ENCODE data around the gene GARNL3.

The GARNL3 gene

DNA sequence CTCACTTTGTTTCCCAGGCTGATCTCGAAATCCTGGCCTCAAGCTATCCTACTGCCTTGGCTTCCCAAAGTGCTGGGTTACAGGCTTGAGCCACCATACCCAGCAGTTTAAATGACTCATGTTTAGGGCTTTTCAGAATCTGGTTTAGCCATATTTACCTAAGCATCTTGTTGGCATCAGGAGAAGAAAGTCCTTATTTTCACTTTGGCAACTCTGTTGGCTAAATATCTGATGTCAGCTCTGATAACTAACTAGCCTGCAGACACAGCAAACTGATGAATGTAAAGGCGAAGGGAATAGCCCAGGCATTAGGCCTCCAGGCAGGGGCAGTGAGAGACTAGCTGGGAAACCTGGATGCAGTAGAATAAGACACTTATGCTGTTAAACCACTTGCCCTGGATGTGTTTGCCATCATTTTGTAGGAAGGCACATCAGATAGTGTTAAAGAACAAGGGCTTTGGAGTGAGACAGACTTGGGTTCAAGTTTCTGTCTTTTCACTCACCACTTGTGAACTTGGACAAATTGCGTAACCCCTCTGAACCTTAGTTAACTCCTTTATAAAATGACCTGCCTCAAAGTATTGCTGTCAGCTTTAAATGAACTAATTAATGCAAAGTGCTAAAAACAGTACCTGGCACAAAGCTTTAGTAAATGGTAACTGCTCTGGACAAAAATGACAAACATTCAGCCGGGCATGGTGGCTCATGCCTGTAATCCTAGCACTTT, 34.7 kb upstream of the GARNL3 start:
- TF ChIP-seq TAF1 (IDR thresholded peaks at IDR 0.05; ENCODE audit: borderline replicate concordance, insufficient read depth, low read length) (no peak), POLR2AphosphoS5 (IDR thresholded peaks at IDR 0.05; ENCODE audit: low read depth, low read length) (no peak), FOXP2 (optimal IDR thresholded peaks at IDR 0.05; ENCODE audit: borderline replicate concordance, extremely low read depth, extremely low read length, insufficient read depth) (no peak), SIN3A (IDR thresholded peaks at IDR 0.05; ENCODE audit: borderline replicate concordance, insufficient read depth, low read length) (no peak)
- TF ChIP-seq, protein P1, sequence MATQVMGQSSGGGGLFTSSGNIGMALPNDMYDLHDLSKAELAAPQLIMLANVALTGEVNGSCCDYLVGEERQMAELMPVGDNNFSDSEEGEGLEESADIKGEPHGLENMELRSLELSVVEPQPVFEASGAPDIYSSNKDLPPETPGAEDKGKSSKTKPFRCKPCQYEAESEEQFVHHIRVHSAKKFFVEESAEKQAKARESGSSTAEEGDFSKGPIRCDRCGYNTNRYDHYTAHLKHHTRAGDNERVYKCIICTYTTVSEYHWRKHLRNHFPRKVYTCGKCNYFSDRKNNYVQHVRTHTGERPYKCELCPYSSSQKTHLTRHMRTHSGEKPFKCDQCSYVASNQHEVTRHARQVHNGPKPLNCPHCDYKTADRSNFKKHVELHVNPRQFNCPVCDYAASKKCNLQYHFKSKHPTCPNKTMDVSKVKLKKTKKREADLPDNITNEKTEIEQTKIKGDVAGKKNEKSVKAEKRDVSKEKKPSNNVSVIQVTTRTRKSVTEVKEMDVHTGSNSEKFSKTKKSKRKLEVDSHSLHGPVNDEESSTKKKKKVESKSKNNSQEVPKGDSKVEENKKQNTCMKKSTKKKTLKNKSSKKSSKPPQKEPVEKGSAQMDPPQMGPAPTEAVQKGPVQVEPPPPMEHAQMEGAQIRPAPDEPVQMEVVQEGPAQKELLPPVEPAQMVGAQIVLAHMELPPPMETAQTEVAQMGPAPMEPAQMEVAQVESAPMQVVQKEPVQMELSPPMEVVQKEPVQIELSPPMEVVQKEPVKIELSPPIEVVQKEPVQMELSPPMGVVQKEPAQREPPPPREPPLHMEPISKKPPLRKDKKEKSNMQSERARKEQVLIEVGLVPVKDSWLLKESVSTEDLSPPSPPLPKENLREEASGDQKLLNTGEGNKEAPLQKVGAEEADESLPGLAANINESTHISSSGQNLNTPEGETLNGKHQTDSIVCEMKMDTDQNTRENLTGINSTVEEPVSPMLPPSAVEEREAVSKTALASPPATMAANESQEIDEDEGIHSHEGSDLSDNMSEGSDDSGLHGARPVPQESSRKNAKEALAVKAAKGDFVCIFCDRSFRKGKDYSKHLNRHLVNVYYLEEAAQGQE (IDR thresholded peaks at IDR 0.05; ENCODE audit: insufficient read depth in 1 of 2, low read depth in 2 of 2, low read length in 2 of 2) = no peak

GRCh38 chr9:127231666-127232065, 32.9 kb upstream of the GARNL3 start:
- TF ChIP-seq SIN3A (IDR thresholded peaks at IDR 0.05; ENCODE audit: borderline replicate concordance, insufficient read depth, low read length) (no peak), TAF1 (IDR thresholded peaks at IDR 0.05; ENCODE audit: borderline replicate concordance, insufficient read depth, low read length) (no peak), FOXP2 (optimal IDR thresholded peaks at IDR 0.05; ENCODE audit: borderline replicate concordance, extremely low read depth, extremely low read length, insufficient read depth) (no peak), POLR2AphosphoS5 (IDR thresholded peaks at IDR 0.05; ENCODE audit: low read depth, low read length) (no peak)
- TF ChIP-seq, protein P1 (IDR thresholded peaks at IDR 0.05; ENCODE audit: insufficient read depth in 1 of 2, low read depth in 2 of 2, low read length in 2 of 2) = no peak

DNA sequence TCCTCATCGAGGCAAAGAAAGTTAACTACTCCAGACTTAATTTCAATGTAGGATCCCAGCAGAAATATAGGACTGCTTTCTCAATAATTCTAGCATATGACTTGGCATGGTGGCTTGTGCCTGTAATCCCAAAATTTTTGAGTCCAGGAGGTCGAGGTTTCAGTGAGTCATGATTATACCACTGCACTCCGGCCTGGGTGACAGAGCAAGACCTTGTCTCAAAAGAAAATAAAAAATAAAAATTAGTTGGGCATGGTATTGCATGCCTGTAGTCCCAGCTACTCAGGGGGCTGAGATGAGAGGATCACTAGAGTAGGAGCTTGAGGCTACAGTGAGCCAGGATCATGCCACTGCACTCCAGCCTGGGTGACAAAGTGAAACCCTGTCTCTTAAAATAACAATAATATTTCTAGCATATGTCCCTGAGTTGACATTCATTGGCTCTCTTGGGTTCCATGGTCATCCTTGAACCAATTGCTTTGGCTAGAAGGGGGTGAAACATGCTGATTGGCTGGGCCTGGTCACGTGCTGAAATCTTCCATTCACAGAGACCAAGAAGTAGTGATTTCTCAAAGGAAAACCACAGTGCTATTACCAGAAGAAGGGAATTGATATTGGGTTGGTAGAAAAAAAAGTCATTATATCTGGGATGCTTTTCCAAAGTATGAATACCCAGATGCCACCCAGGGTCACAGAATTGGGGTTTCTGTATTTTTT, 31.6 kb upstream of the GARNL3 start:
- TF ChIP-seq TAF1 (IDR thresholded peaks at IDR 0.05; ENCODE audit: borderline replicate concordance, insufficient read depth, low read length) (no peak), FOXP2 (optimal IDR thresholded peaks at IDR 0.05; ENCODE audit: borderline replicate concordance, extremely low read depth, extremely low read length, insufficient read depth) (no peak), SIN3A (IDR thresholded peaks at IDR 0.05; ENCODE audit: borderline replicate concordance, insufficient read depth, low read length) (no peak), POLR2AphosphoS5 (IDR thresholded peaks at IDR 0.05; ENCODE audit: low read depth, low read length) (no peak)
- TF ChIP-seq, protein P1 (IDR thresholded peaks at IDR 0.05; ENCODE audit: insufficient read depth in 1 of 2, low read depth in 2 of 2, low read length in 2 of 2) = no peak

DNA sequence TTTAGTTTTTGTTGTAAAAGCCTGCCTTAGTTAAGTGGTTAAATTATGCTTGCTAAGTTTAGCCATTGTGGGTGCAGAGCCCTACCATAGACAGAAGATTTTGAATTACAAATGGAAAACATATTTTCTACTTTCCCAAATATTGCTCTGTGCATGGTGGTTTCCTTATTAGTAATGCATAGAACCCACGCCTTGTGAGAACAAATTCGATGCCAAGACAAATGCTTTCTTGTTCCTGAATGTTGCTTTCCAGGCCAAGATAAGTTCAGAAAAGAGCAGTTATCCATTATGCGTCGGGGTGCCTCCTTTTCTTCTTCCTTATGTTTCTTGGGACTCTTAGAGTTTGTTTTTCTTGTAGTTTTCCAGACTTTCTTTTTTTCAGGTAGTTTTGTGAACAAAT, 31.0 kb upstream of the GARNL3 start:
- no peak for TF ChIP-seq TAF1 (IDR thresholded peaks at IDR 0.05; ENCODE audit: borderline replicate concordance, insufficient read depth, low read length)
- no peak for TF ChIP-seq FOXP2 (optimal IDR thresholded peaks at IDR 0.05; ENCODE audit: borderline replicate concordance, extremely low read depth, extremely low read length, insufficient read depth)
- no peak for TF ChIP-seq SIN3A (IDR thresholded peaks at IDR 0.05; ENCODE audit: borderline replicate concordance, insufficient read depth, low read length)
- TF ChIP-seq, protein P1 (IDR thresholded peaks at IDR 0.05; ENCODE audit: insufficient read depth in 1 of 2, low read depth in 2 of 2, low read length in 2 of 2) = no peak
- no peak for TF ChIP-seq POLR2AphosphoS5 (IDR thresholded peaks at IDR 0.05; ENCODE audit: low read depth, low read length)

Measured in PFSK-1 (cell line).